Measurements from ENCODE around the gene PARP9. TPM values are rescaled to one million over a fixed set of nuclear protein-coding genes. Genes with fewer than 3 reads are reported as not detected.

Gene PARP9
- total and polyA plus RNA-seq, 2 of the 13 experiments (the other 11 are each of a cell fraction or from before 2014, with no cell fraction given): 6.5 to 10.6 TPM

DNA sequence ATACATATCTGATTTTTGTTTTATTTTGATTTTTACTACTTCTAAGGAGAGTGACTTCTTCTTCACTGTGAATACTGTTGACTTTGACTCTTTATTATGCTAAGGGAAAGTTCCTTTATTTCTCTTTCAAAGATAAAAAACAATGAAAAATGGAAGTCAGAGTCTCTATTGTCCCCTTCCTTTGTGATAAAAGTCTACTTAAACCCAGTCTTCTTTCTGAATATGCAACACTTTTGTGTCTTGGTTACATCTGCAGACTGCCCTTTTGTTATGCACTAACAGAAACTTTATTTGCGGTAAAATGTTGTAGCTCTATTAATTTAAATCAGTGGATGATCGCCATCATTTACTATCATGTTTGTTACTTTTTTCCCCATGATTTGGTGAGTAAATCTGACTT lies 26.5 kb upstream of the PARP9 start:
- CTCF ChIA-PET (ENCODE audit: low intra/inter-chr PET ratio, low total read pairs): no interaction called here
- TF ChIP-seq SIN3A (IDR thresholded peaks at IDR 0.05; ENCODE audit: borderline replicate concordance, low read depth, low read length) (no peak), JUNB (CRISPR knock-in tag; IDR thresholded peaks at IDR 0.05; ENCODE audit: borderline replicate concordance) (no peak), NCOR1 (IDR thresholded peaks at IDR 0.05; ENCODE audit: borderline replicate concordance, low read length) (no peak)
- TF ChIP-seq, protein P1, sequence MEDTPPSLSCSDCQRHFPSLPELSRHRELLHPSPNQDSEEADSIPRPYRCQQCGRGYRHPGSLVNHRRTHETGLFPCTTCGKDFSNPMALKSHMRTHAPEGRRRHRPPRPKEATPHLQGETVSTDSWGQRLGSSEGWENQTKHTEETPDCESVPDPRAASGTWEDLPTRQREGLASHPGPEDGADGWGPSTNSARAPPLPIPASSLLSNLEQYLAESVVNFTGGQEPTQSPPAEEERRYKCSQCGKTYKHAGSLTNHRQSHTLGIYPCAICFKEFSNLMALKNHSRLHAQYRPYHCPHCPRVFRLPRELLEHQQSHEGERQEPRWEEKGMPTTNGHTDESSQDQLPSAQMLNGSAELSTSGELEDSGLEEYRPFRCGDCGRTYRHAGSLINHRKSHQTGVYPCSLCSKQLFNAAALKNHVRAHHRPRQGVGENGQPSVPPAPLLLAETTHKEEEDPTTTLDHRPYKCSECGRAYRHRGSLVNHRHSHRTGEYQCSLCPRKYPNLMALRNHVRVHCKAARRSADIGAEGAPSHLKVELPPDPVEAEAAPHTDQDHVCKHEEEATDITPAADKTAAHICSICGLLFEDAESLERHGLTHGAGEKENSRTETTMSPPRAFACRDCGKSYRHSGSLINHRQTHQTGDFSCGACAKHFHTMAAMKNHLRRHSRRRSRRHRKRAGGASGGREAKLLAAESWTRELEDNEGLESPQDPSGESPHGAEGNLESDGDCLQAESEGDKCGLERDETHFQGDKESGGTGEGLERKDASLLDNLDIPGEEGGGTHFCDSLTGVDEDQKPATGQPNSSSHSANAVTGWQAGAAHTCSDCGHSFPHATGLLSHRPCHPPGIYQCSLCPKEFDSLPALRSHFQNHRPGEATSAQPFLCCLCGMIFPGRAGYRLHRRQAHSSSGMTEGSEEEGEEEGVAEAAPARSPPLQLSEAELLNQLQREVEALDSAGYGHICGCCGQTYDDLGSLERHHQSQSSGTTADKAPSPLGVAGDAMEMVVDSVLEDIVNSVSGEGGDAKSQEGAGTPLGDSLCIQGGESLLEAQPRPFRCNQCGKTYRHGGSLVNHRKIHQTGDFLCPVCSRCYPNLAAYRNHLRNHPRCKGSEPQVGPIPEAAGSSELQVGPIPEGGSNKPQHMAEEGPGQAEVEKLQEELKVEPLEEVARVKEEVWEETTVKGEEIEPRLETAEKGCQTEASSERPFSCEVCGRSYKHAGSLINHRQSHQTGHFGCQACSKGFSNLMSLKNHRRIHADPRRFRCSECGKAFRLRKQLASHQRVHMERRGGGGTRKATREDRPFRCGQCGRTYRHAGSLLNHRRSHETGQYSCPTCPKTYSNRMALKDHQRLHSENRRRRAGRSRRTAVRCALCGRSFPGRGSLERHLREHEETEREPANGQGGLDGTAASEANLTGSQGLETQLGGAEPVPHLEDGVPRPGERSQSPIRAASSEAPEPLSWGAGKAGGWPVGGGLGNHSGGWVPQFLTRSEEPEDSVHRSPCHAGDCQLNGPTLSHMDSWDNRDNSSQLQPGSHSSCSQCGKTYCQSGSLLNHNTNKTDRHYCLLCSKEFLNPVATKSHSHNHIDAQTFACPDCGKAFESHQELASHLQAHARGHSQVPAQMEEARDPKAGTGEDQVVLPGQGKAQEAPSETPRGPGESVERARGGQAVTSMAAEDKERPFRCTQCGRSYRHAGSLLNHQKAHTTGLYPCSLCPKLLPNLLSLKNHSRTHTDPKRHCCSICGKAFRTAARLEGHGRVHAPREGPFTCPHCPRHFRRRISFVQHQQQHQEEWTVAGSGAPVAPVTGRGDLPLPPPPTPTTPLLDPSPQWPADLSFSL (CRISPR knock-in tag; IDR thresholded peaks at IDR 0.05): no peak
- Histone ChIP-seq H3K9ac (ENCODE audit: insufficient read depth, low read depth, low read length) (no peak overlapping the region), H3K27me3 (ENCODE audit: control insufficient read depth in 1 of 2, insufficient read depth in 2 of 2, low read length in 2 of 2) (no peaks in the 10 kb centered on the region), H3K4me3 (replicated peaks in 1 of 3; ENCODE audit: insufficient read depth in 1 of 3, low read depth in 2 of 3, low read length in 3 of 3) (no peak overlapping the region), H3K4me1 (ENCODE audit: insufficient read depth, low read length) (no peaks in the 10 kb centered on the region), H3K4me2 (ENCODE audit: low read depth, low read length) (no peak overlapping the region), H3K9me3 (ENCODE audit: low read length) (no peaks in the 10 kb centered on the region), H3K36me3 (replicated peaks in 1 of 2; ENCODE audit: control insufficient read depth in 1 of 2, insufficient read depth in 2 of 2, low read length in 2 of 2) (no peaks in the 10 kb centered on the region), H3K27ac (ENCODE audit: extremely low read length, insufficient read depth, low read length) (no peak overlapping the region), H4K20me1 (ENCODE audit: insufficient read depth, low read length) (no peaks in the 10 kb centered on the region), H2AFZ (ENCODE audit: low read length) (no peak overlapping the region), H3K79me2 (ENCODE audit: insufficient read depth, low read length) (no peaks in the 10 kb centered on the region)
- FAIRE-seq (no peak), DNase-seq (ENCODE audit: low spot score) (no peak), ATAC-seq (no peak)
- intact Hi-C loops (cut with micrococcal nuclease; ENCODE audit: unreplicated experiment) (no loop called here), in situ Hi-C loops (cut with HindIII; ENCODE audit: extremely low pct_ligation_motif_present, low pct_unique_long_range_greater_than_20kb) (no loop called here)
- no TSS peak for BruUV-seq (replicated peaks)
- WGBS (ENCODE audit: low lambda C conversion rate): 91% methylated on average over 2 of the region's 2 CpGs
- POLR2A ChIA-PET: no interaction called here
